Choroid plexus epithelial cell (primary cell): Measurements from ENCODE around the gene OR5J2.
"Not testable (repeated sequence)": the region's sequence is repeated elsewhere in the genome, so short reads cannot be mapped to it uniquely, and the experiment has no call there.

Source experiments
- DNase-seq: peaks from one replicate; pipeline ENCODE4 v3.0.0-alpha.2; 2010; ENCODE audit warnings: low read depth
- H3K4me3 ChIP-seq: 2 replicates; pipeline ENCODE4 v1.5.1; 2011; ENCODE audit warnings: low read depth, mild to moderate bottlenecking, control low read depth, low read length, moderate library complexity
- CTCF ChIP-seq: conservative IDR thresholded peaks from 2 replicates; pipeline ENCODE4 v1.5.1; 2011; ENCODE audit warnings: low read depth, mild to moderate bottlenecking, control low read depth, inconsistent platforms, low read length, moderate library complexity

The OR5J2 gene

GRCh38 chr11:56172256-56172830, 4.1 kb upstream of the OR5J2 start:
- no peak for DNase-seq
- TF ChIP-seq CTCF: no peak

GRCh38 chr11:56183459-56183858, 7.0 kb downstream of the OR5J2 start:
- no peak overlapping the region for H3K4me3 ChIP-seq
- DNase-seq: no peak
- no peak for TF ChIP-seq CTCF

More at GRCh38 chr11:56172256-56172830, 4.1 kb upstream of the OR5J2 start:
- H3K4me3 ChIP-seq: no peak overlapping the region

GRCh38 chr11:56188602-56189001, 12.2 kb downstream of the OR5J2 start:
- no peak for TF ChIP-seq CTCF
- no peak overlapping the region for H3K4me3 ChIP-seq
- no peak for DNase-seq

DNA sequence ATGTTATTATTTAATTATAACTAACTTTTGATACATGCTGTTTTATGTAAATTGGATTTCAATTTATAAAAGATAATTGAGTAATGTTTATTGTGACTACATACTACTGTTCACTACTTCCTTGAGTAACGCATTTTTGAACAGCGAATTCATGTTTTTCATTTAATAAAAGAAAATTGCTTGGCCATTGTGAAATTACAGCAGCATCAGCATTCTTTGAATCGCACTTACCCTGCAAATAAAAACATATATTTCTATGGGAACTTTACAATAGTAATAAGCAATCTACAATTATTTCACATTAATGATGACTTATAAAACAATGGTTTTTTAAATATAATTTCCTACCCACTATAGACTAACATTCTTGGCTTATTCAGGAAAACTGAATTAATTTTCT, 20.3 kb downstream of the OR5J2 start:
- TF ChIP-seq CTCF: no peak
- DNase-seq: no peak
- H3K4me3 ChIP-seq: no peak overlapping the region

DNA sequence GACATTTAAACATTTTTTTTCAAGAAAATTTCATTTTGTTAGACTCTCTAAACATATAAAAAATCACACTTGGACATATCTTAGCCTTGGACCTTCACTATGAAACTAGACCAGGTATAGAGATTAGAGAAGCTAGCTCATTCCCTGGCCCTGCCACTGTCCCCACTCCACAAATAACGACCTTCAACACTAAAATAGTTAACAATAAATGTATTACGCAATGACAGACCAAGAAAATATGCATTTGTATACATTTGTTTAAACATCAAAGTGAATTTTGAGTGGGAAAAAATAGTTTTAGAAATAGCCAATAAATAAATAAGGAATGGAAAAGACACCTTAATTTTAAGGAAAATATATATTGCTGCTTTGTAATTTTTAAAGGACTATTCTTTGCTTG, 20.9 kb downstream of the OR5J2 start:
- TF ChIP-seq CTCF: no peak
- no peak for DNase-seq
- no peak overlapping the region for H3K4me3 ChIP-seq

DNA sequence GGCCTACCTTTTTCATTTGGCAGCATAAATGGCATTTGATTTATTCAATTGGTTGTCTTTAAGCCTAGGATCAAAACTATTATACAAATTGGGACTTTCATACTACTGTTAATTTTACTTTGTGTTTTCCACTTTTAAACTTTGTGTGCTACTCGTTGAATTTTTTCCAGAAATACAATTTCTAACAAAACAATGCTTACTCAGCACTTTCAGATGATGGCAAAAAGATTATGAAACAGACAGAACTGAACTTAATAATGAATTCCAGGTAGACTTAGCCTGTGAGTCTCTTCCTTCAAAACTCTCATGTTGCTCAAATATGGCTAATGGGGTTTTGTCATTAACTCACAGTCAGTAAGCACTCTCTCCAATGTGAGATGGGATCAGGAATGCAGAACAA, 31.4 kb downstream of the OR5J2 start:
- TF ChIP-seq CTCF: no peak
- no peak for DNase-seq
- no peak overlapping the region for H3K4me3 ChIP-seq

- no peak for TF ChIP-seq CTCF
- no peak overlapping the region for H3K4me3 ChIP-seq
- DNase-seq: no peak
Measured at GRCh38 chr11:56214537-56214936, 38.1 kb downstream of the OR5J2 start.

- H3K4me3 ChIP-seq, DNase-seq: not testable (repeated sequence)
Measured at GRCh38 chr11:56219735-56220134, 43.3 kb downstream of the OR5J2 start.
